NCI-H1417 treated with DMSO at 0.1 percent for 48 hours (cell line): Measurements from ENCODE around the gene ZNF664.

Experiments used
- DNase-seq: peaks from one replicate; lab custom pipeline; 2025; lab: John Stamatoyannopoulos, UW

Gene ZNF664

DNA sequence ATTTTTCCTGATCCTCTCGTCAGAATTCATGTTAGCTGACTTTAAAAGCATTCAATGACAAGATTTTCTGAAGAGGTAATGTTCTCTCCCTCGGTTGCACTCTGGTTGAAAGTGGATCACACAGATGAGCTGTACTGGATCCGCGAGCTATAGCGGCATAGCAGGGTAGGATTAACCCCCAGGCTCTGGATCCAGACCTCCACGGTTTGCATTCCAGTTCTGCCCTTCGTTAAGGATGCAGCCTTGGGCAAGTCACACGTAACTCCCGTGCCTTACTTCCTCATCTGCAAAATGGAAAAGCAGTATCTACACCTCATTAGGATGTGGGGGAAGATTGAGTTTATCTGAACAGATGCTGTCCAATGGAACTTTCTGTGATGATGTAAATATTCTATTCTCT, 14.1 kb upstream of the ZNF664 start:
- DNase-seq, result no peak

DNA sequence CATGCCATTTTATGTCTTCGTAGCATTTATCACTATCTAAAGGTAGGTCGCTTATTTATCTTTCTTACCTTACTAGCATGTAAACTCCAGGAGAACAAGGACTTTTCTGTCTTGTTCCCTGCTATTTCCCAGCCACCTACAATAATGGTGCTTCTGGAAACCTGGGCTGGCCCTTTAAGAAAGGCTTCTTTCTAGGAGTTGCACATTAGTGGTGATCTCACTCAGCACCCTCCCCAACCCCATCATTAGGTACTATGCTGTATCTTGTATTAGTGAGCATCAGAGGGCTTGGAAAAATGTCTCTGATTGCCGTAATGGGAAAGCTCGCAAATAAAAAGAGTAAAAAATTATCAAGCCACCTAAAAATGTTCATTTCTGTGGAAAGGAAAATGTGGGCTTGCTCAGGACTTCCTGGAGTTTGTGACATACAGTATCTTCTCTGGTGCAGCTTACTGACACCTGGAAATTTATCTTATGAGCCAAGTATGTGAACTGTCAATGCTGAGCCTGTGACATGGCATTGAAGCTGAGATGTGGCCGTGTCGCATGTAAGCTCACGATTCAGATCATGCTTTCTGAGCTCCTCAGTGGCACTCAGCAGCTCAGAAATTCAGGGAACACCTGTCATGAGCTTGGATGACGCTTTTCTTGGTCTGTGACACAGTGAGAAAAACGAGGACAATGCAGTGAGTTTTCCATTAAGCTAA, 12.8 kb upstream of the ZNF664 start:
- DNase-seq, result no peak

DNA sequence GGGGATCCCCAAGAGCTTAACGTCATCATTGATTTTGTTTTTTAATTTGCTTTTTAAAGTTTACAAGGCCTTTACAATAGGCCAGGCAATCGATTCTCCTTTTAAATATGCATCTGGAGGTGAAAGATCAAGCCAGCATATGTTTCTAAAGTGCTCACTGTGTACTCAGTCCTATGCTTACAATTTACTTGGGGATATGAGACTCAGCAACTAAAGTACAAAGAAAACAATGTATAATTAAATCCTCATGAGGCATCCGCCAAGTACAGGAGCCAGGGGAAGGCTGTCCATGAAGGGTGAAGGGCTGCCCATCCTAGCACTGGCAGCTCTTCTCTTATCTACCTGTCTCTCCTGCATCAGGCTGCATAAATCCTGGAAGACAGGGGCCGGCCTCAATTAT, 12.2 kb upstream of the ZNF664 start:
- no peak for DNase-seq

DNA sequence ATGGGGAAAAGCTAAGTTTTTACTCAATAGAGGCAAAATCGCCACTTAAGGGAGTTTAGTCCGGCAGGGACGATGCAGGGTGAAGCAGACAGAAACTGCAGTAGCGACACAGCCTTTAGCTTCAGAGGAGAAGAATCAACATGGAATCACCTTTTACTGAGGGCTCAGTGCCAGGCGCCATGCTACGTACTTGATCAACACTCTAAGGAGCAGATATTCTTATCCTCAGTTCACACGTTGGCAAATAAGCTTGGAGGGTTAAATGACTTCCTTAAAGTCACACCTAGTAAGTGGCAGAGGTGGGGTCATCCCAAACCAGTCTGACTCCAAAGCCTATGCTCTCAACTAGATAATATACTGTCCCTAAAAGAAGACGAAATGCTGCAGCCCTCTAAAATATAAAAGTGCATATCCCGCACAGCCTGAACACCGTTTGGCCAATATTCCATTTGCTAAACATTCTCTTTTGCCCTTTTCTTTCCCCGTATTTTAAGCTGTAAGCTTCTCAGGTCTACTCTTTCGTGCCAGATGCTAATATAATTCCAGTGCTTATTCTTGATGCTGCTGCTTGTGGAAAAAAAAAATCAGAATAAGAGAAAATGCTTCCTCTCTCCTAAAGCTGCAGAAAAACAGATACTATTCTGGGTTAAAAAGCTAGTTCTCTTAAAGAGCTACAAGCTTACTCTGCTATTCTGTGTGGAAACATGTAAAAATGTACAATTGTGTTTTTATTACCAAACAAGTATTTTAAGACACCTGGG, 11.2 kb upstream of the ZNF664 start:
- no peak for DNase-seq

DNA sequence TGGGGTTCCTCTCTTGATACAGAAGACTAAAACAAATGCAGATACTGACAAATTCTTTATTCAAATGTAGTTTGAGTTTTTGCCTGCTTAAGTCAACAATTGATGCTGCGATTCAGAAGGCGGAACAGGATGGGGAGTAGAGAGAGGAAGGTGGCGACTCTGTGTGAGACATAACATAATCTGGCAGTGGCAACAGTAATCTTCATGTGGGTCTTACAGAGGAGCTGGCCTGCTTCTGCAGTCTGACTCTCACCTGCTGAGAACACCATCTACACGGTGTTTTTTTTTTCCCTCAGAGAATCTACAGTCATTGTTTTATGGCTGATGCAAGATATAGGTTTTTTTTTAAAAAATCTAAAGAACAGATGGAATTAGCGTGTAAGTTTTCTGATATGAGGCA, 10.5 kb upstream of the ZNF664 start:
- no peak for DNase-seq

DNA sequence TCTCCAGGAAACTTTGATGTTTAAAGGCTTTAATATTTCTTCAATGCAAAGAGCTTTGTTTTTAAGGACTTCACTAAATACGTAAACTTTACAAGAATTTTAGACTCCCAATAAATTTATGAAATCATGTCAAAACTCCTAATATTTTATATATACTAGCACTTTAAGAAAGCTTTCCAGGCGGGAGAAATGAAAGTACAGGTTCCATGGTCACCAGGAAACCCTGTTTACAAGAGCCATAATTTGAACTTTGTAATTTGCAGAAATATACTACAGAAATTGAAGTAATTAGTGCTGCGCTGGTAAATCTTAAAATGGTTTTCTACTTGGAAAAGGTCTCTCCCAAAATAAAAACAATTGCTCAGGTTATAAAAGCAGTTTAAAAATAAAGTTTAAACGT, 9.2 kb upstream of the ZNF664 start:
- no peak for DNase-seq

DNA sequence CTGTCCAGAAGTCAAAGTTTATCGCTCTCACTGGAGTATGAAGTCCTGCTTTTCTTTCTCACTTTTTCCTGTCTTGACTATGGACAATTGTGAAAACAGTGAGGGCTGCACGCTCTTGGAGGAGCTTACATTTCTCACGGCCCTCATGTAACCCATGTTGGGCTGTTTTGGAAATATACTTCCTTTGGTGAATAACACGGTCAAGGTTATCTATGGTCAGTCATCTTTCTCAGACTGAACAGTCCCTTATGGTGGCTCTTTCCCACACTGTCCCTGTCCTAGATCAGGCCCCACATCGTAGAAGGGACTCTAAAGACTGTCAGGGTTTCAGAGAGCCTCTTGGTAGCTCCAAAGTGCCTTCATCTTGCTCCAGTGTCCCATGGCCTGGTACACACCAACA, 7.6 kb upstream of the ZNF664 start:
- no peak for DNase-seq

DNA sequence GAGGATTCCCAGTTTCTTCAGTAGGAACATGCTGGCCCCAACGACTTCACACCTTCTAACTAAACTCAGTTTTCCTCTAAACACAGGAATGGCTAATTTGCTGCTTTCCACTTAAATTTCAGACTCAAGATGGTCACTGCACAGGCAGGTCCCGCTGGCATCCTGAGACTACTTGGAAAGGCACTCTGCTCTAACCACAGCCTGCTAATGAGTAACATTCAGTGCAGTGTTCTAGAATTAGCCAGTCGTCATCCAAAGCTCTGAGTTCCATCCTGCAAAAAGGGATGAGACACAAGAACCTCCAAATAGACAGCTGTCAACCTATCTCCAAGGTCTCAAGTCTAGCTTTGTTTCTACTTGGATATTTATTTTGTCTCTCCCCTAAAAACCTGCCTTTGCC, 6.4 kb upstream of the ZNF664 start:
- DNase-seq, result no peak

DNA sequence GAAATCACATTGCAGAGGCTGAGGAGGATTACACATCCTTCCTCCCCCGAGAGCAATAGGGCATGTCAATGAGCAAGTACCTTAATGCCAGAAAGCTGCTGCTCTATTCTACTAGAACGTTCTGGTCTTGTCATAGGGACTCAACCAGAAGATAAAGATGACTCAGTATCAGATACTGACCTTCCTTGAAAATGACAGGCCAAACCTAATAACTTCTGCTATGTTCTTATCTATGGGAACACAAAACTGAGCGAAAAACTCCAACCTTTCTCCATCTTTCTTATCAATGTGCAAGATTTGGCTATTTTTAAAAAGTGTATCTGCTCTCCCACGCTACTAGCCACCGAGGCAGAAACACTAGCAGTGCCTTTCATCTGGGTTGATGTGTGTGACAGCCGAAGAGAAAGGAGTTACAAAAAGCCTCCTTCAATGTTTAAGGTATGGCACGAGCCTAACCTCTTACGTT, 5.9 kb upstream of the ZNF664 start:
- no peak for DNase-seq

DNA sequence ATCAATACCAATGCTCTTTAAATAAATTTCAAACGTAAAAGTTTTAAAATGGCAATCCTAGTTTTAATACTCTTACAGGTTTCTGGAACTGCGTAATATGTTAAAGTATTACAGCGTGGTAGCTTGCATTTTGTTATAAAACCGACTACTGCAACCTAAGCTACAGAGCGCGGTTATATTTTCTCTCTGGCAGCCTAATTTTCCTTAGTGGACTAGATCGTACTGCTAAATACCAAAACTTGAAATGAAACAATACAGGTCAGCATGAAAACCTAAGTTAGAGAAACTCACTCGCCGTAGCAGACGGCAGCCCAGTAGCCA, 1.6 kb upstream of the ZNF664 start:
- no peak for DNase-seq

DNA sequence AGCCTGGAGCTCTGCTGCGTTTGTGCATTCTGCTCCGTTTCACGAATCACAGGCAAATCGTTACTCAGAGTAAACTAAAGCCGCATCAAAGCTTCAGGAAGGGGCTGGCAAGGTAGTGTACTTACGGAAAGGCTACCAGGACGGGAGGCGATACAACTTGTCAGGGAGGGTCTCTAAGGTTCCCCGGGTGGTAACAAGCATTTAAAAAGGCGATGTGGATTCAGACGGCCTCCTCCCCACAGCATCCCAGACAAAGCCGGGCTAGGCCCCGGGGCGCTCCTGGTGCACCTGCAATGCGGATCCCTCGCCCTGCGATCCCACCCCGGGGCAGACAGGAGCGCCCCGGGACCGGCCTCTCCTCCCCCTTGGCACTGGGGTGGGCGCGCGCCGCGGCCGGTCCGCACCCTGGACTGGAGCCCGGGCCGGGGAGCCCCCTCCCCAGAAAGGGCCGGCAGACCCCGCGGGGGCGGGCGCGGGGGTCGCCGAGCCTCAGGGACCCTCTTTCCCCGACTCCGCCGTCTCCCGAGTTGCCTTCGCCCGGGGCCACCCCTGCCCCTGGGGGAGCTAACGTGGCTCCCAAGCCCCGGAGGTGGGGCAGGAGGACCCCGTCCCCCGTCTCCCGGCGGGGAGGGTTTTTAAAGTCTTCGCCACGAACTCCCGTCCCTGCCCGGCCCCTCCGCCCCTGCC, 1.1 kb upstream of the ZNF664 start:
- peak; percentile 29 for DNase-seq

DNA sequence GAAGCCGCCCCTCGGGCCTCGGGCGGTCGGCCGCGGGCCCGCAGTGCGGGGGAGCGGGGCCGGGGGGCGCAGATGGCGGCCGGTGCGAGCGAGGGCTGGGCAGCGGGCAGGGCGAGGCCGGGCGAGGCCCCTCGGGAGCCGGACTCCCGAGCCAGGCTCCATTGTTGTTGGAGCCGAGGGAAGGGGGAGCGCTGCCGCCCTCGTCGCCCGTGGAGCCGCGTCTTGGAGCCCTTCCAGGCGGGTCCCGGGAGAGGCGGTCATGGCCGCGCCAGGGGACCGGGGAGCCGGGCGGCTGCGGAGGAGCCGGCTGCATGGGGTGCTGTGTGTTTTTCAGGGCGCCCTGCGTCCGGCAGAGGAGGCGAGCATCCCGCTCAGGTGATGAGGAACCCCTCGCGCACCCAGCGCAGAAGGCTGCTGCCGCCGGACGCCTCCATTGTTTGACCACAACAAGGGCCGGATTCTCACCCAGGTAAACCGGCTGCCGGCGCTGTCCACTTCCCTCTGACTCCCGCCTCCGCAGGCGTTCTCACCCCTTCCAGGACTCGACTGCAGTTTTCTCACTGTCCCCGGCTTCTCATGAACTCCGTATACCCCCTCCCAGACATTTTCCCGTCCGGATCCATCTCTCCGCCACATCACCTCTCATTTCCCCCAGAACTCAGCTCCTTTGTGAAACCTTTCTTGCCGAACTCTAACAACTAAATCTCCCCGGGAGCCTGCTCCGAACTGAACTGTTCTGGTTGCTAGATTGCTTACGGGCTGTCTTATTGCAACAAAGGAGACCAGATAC, 732 bp downstream of the ZNF664 start:
- DNase-seq, result no peak

DNA sequence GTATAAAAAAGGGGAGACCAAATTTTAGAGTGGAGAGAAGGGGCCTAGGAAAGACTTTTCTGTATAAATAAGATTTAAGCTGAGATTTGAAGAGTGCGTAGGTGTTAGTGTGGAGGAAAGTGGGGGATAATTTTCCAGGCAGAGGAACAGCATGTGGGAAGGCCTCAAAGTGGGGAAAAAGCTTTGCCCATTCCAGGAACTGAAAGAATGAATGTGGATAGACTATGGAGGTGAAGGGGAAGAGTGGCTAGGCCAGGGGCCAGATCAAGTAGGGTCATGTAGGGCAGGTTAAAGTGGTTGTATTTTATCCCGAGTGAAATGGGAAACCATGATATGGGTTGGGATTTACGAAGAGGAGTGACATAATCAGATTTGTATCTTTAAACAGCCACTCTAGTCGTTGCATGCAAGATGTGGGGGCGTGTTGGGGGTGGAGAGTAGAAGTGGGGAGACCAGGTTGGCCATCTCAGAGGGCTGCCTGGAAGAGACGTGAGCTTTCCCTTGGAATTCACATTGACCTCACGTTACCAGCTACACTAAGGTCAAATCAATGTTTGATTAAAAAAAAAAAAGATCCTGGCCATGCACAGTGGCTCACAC, 3.3 kb downstream of the ZNF664 start:
- DNase-seq, result no peak

DNA sequence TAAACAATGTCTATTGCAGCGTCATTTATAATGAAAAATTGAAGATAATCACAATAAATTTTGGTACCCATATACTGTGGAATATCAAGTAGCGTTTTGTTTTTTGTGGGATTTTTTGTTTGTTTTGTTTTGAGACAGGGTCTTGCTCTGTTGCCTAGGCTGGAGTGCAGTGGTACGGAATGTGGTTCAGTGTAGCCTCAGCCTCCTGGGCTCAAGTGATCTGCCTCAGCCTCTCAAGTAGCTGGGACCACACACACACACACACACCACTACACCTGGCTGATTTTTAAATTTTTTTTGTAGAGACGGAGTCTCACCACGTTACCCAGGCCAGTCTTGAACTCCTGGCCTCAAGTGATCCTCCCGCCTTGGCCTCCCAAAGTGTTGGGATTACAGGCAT, 6.6 kb downstream of the ZNF664 start:
- DNase-seq, result no peak

DNA sequence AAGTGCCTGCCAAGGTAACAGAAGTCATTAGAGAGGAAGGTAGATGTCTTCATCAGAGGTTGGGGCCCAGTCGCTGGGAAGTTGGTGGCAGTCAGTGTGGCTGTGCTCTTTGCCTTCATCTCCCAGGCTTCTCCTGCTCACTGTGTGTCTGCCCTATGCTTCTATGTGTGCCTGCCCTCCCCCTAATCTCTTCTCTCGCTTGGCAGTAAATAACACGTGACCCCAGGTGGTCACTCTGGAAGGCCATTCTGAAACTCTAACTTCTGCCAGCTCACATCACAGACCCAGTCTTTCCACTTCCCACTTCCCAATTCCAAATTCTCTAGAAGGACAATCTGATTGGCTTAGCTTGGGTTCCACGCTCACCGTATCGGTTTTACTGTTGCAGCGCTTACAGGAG, 9.3 kb downstream of the ZNF664 start:
- DNase-seq, result no peak

DNA sequence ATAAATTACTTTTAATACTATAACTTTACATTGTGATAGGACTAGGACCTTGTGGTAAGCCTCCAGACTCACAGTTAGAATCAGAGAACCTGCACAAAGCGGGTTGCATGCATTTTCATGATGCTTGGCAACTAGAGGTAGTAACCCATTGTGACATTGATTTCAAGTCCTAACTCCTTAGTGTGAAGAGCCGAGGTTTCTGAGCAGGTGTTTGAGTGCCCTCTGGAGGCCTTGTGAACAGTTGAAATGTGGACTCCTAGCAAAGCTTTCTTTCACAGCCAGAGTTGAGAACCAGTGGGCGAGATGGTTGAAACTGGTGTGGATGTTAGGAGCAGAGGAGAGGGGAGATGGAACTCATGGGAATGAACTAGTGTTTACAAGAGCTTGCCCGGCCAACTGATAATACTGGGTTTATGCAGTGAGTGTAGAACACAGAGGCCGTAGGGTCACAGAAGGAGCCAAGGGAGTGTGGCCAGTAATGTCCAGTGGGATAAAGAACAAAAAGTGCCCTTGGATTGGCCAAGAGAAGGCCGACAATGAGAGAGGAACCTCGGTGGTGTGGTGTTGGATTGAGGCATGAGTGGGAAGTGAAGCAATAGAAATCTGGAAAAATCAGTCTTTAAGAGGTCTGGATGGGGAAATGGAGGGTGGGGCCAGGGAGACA, 10.9 kb downstream of the ZNF664 start:
- DNase-seq, result no peak

DNA sequence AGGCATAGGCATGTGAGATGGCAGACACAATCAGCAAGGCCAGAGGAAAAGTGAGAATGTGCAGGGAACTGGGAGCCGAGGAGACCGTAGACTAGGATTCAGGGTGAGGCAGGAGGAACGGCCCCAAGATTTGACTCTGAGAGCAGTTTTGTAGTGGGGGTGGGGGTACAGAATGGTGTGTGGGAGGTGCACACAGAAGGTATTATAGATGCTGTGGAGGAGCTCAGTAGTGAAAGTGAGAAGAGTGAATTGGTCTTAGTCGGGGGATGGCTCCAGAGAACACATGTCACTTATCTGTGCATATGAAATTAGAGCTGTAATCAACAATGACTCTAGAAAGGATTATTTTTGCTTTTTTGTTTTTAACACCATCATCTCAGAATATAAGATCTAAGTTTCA, 11.9 kb downstream of the ZNF664 start:
- DNase-seq, result no peak

DNA sequence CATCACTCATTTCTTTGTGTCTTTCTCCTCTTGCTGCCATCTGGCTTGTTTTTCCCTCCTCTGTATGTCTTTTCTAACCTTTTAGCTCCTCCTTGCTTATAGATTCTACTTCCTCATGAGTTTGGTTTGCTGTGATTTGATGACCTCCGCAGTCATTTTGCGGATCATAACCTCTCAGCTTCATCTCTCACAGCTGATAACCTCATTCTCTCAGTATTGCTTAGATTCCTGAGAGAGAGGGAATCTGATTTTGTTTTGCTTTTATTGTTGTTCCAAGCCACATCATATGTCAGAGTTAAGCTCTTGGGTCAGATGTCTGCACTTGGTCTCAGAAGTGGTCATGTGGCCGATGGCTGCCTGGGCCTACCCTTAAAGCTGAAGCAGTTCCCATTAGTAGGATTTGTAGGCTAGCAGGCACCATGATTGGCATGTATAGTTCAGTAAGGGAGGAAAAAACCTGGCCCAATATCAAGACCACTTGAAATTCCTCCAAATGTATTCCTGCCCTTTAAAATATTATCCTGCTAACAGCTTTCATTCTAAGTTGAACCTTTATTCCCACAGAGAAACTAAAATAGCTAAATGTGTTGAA, 13.5 kb downstream of the ZNF664 start:
- DNase-seq, result no peak

DNA sequence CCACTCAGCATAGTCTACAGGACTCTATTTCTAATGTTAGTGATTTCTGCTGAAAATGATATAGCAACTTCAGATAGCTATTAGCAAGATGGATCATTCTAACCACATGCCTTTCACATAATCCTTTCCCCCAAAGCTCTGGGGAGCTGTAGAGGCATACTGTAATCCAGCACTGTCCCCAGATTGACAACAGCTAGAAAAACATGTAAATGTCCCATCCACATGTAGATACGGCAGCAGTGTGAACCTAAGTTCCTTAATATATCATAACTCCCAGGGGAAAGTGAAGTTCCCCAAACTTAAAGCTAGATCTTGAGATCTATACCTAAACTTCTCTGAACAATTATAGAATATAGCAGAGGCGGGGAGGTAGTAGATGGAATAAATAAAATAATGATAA, 14.0 kb downstream of the ZNF664 start:
- no peak for DNase-seq

DNA sequence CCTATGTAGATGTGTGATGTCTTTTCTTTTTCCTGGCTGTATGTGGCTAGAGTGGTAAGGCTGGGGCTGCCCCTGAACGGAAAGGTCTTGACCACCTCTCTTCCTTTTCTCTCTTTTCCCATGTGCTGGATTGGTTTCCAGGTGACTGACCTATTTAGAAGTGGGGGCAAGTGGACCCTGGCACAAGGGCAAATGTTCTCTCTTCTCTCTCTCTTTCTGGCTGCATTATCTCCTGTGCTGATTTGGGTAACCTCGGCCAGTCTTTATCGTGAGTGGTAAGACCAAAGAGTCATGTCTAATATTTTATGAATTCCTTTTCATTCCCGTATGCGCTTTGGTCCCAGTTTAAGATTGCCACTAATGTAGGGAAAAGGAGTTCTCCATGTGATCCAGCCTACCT, 16.2 kb downstream of the ZNF664 start:
- DNase-seq, result no peak

DNA sequence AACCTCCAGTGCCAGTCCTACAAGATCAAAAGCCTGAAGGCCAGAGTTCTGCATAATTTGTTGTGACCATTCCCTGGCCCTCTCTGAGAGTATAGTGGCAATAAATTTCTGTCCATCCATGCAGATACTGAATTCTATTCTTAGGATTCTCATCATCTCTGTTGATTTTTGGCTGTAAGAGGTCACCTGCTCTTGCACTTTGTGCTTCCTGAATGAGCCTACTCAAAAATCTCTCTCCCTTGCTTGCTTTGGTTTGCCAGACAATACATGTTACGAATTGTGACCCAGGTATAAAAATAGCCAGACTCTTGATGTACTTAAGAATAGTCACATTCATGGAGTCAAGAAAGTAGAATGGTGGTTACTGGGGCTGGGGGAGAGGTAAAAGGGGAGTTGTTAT, 16.7 kb downstream of the ZNF664 start:
- DNase-seq, result no peak
